Endothelial cell of umbilical vein (primary cell): ENCODE data around the gene CDR2L. TPM values are rescaled to one million over a fixed set of nuclear protein-coding genes. Genes with fewer than 3 reads are reported as not detected.

Experiments
- BruUV-seq: library from RNA; stranded (reverse); fragments of 400-500 nt; replicated peaks from 2 replicates; lab custom pipeline; 2021; lab: Mats Ljungman, UMichigan
- CTCF ChIA-PET: fragments of 300-600, 350-600 bp; sonication (Branson Sonifier 250); formaldehyde crosslinking; loops from one replicate; lab custom pipeline; 2021; ENCODE audit warnings: antibody characterized with exemption, inconsistent platforms; lab: Charles Lee
- POLR2A ChIA-PET: fragments of 300-600, 350-600 bp; sonication (Branson Sonifier 250); formaldehyde crosslinking; loops from one replicate; lab custom pipeline; 2021; ENCODE audit warnings: antibody characterized with exemption, inconsistent platforms; lab: Charles Lee
- DNase-seq: peaks from one replicate; pipeline ENCODE4 v3.0.0-alpha.2; 2011; ENCODE audit warnings: low read depth, low spot score
- FAIRE-seq: peaks from 2 replicates; lab custom pipeline; 2011; peaks lifted over from hg19 to GRCh38; lab: Jason Lieb, UNC
- H2AFZ ChIP-seq: 2 replicates; pipeline ENCODE4 v1.6.0; 2012; ENCODE audit warnings: low read depth, low read length, control low read depth, inconsistent platforms
- H3K27ac ChIP-seq: 2 replicates; pipeline ENCODE4 v1.5.1; 2011; ENCODE audit warnings: low read depth, mild to moderate bottlenecking, control low read depth, low read length, moderate library complexity; ENCODE audit not compliant: insufficient read depth
- H3K27me3 ChIP-seq, 2 experiments: 2 replicates each; pipeline versions ENCODE4 v1.6.0 to v1.6.1; 2011; ENCODE audit warnings: low read length in 2 of 2, mixed read lengths in 1 of 2; ENCODE audit not compliant: control insufficient read depth in 2 of 2, insufficient read depth in 2 of 2
- H3K36me3 ChIP-seq, 2 experiments: 2 replicates in 1 of 2; 3 replicates in 1 of 2; pipeline ENCODE4 v1.5.1; 2011; ENCODE audit warnings: low read length in 2 of 2, mild to moderate bottlenecking in 1 of 2, moderate library complexity in 1 of 2; ENCODE audit not compliant: control insufficient read depth in 2 of 2, insufficient read depth in 2 of 2; ENCODE audit errors: extremely low read depth in 1 of 2
- H3K4me1 ChIP-seq: 3 replicates; pipeline ENCODE4 v1.5.1; 2011; ENCODE audit warnings: mild to moderate bottlenecking, low read length; ENCODE audit not compliant: control insufficient read depth, insufficient read depth; ENCODE audit errors: extremely low read depth
- H3K4me2 ChIP-seq: 2 replicates; pipeline ENCODE4 v1.6.1; 2011; ENCODE audit warnings: low read length, control low read depth, mixed read lengths; ENCODE audit not compliant: insufficient read depth
- H3K4me3 ChIP-seq, 3 experiments: fragments of 200-600 bp in 1 of 3; sonication (generic), shearing (Covaris generic) in 1 of 3; replicated peaks in 1 of 3; 2 replicates each; pipeline ENCODE4 v1.5.1; 2011 to 2016; ENCODE audit warnings: control low read depth in 3 of 3, low read length in 3 of 3, mild to moderate bottlenecking in 2 of 3, inconsistent platforms in 1 of 3, low read depth in 1 of 3, moderate library complexity in 1 of 3; ENCODE audit not compliant: insufficient read depth in 1 of 3
- H3K79me2 ChIP-seq: 2 replicates; pipeline ENCODE4 v1.6.0; 2012; ENCODE audit warnings: low read length, inconsistent platforms; ENCODE audit not compliant: control insufficient read depth, insufficient read depth
- H3K9ac ChIP-seq: replicated peaks from 2 replicates; pipeline ENCODE3; 2011; ENCODE audit warnings: low read length, control low read depth; ENCODE audit not compliant: insufficient read depth; ENCODE audit errors: extremely low read depth
- H3K9me1 ChIP-seq: replicated peaks from 3 replicates; pipeline ENCODE4 v1.6.0; 2011; ENCODE audit warnings: mild to moderate bottlenecking, low read length; ENCODE audit not compliant: control insufficient read depth, insufficient read depth; ENCODE audit errors: extremely low read depth
- H3K9me3 ChIP-seq: replicated peaks from 2 replicates; pipeline ENCODE4 v1.5.1; 2012; ENCODE audit warnings: low read length, inconsistent platforms; ENCODE audit not compliant: control insufficient read depth, insufficient read depth
- H4K20me1 ChIP-seq: replicated peaks from 2 replicates; pipeline ENCODE3; 2011; ENCODE audit warnings: mild to moderate bottlenecking, low read length; ENCODE audit not compliant: control insufficient read depth, insufficient read depth; ENCODE audit errors: extremely low read depth
- CTCF ChIP-seq, 2 donors: IDR thresholded peaks; 1 replicate in 1 of 2; 2 replicates in 1 of 2; pipeline ENCODE4 v1.5.1; 2011; ENCODE audit warnings: low read length in 2 of 2, mild to moderate bottlenecking in 2 of 2, moderate library complexity in 2 of 2, control low read depth in 1 of 2, inconsistent platforms in 1 of 2, low read depth in 1 of 2; ENCODE audit not compliant: insufficient read depth in 1 of 2; ENCODE audit errors: extremely low read depth in 1 of 2
- EZH2 ChIP-seq: IDR thresholded peaks from 2 replicates; pipeline ENCODE4 v1.6.1; 2012; ENCODE audit warnings: borderline replicate concordance, low read depth, mild to moderate bottlenecking, moderate library complexity, low read length, inconsistent platforms; ENCODE audit not compliant: severe bottlenecking
- FOS ChIP-seq: IDR thresholded peaks from 2 replicates; pipeline ENCODE4 v1.6.1; 2011; ENCODE audit warnings: mild to moderate bottlenecking, low read length, moderate library complexity, borderline replicate concordance; ENCODE audit not compliant: insufficient read depth
- GATA2 ChIP-seq: IDR thresholded peaks from 2 replicates; pipeline ENCODE4 v1.7.0; 2011; ENCODE audit warnings: low read depth, mild to moderate bottlenecking, moderate library complexity, mixed read lengths, low read length; ENCODE audit not compliant: insufficient read length, insufficient read depth
- JUN ChIP-seq: IDR thresholded peaks from 2 replicates; pipeline ENCODE4 v1.6.1; 2011; ENCODE audit warnings: borderline replicate concordance, low read depth; ENCODE audit not compliant: insufficient read length, insufficient read depth
- MAX ChIP-seq: IDR thresholded peaks from 2 replicates; pipeline ENCODE4 v1.6.1; 2011; ENCODE audit not compliant: insufficient read depth, insufficient read length
- MYC ChIP-seq: IDR thresholded peaks from one replicate; pipeline ENCODE4 v1.6.1; 2011; ENCODE audit warnings: mild to moderate bottlenecking, low read depth, low read length
- POLR2A ChIP-seq: IDR thresholded peaks from 2 replicates; pipeline ENCODE4 v1.6.1; 2012; ENCODE audit warnings: low read depth, mild to moderate bottlenecking, control low read depth, low read length
- POLR2AphosphoS5 ChIP-seq: IDR thresholded peaks from 2 replicates; pipeline ENCODE4 v1.6.1; 2012; ENCODE audit warnings: low read depth, mild to moderate bottlenecking, control low read depth, low read length, moderate library complexity; ENCODE audit not compliant: insufficient read depth
- dilution Hi-C: fragments of 300-500 bp; cut with MboI; formaldehyde crosslinking; loops from one replicate; pipeline ENCODE4 v1.15.0; 2019; ENCODE audit warnings: low sequenced_read_pairs; ENCODE audit not compliant: extremely low pct_ligation_motif_present
- intact Hi-C: fragments of 100-400 bp; cut with micrococcal nuclease; formaldehyde crosslinking; loops from one replicate; pipeline ENCODE4 v1.10.0; 2022
- polyA plus RNA-seq, 4 experiments: library from polyadenylated mRNA; depleted of rRNA in 3 of 4; stranded (reverse) in 3 of 4; unstranded in 1 of 4; fragments of >200 nt; gene quantifications; 2 replicates each; pipeline versions ENCODE4 v1.2.1 to v1.2.3, GENCODE V29; 2011 to 2012; ENCODE audit warnings: missing spikeins in 1 of 4
- total RNA-seq: library from RNA; stranded (reverse); gene quantifications from 2 replicates; pipeline ENCODE4 v1.2.3, GENCODE V29; 2021

The CDR2L gene
- total and polyA plus RNA-seq, 2 donors (not counting 3 experiments of a cell fraction or from before 2014, with no cell fraction given), result 22.2 to 34.9 TPM

- Histone ChIP-seq H3K4me3 (no peak overlapping the region), H3K27me3 (peaks cover 0 to 2% of the 10 kb centered on the region in 2 experiments), H3K9ac (no peak overlapping the region), H3K9me3 (no peaks in the 10 kb centered on the region), H4K20me1 (no peaks in the 10 kb centered on the region), H2AFZ (no peak overlapping the region), H3K79me2 (no peaks in the 10 kb centered on the region), H3K27ac (no peak overlapping the region), H3K9me1 (no peaks in the 10 kb centered on the region), H3K36me3 (no peaks in the 10 kb centered on the region), H3K4me2 (no peak overlapping the region), H3K4me1 (no peaks in the 10 kb centered on the region)
- DNase-seq, result no peak
- no TSS peak for BruUV-seq
- ChIA-PET POLR2A (no interaction called here), CTCF (interaction anchor here (0.9 to 1.7 kb wide), 4 partner anchors 12 to 256 kb away, joined by 3 to 5 read pairs (median 3); no protein-coding TSS in a partner anchor)
- TF ChIP-seq POLR2AphosphoS5, result no peak
- dilution Hi-C loops (no loop called here), intact Hi-C loops (no loop called here)
- no peak for FAIRE-seq
Measured at GRCh38 chr17:74945543-74945942, 41.9 kb upstream of the CDR2L start.

GRCh38 chr17:74946641-74947040 is 40.8 kb upstream of the CDR2L start:
- peaks cover 0 to 2% of the 10 kb centered on the region in 2 experiments for H3K27me3 ChIP-seq

More at GRCh38 chr17:74946641-74947040, 40.8 kb upstream of the CDR2L start:
- Histone ChIP-seq H3K9me3 (no peaks in the 10 kb centered on the region), H4K20me1 (no peaks in the 10 kb centered on the region), H2AFZ (no peak overlapping the region), H3K9me1 (no peaks in the 10 kb centered on the region), H3K27ac (no peak overlapping the region), H3K79me2 (no peaks in the 10 kb centered on the region), H3K9ac (no peak overlapping the region), H3K36me3 (no peaks in the 10 kb centered on the region), H3K4me1 (no peaks in the 10 kb centered on the region), H3K4me2 (no peak overlapping the region), H3K4me3 (no peak overlapping the region)
- no peak for DNase-seq
- dilution Hi-C loops (no loop called here), intact Hi-C loops (no loop called here)
- ChIA-PET POLR2A (no interaction called here), CTCF (interaction anchor here (1.0 kb wide), 1 partner anchor 23 kb away, joined by 3 read pairs; the partner anchor contains the start of gene OTOP2)
- TF ChIP-seq POLR2AphosphoS5, result no peak
- no peak for TF ChIP-seq FOS
- no peak for TF ChIP-seq POLR2A
- TF ChIP-seq MAX, result no peak
- no peak for TF ChIP-seq EZH2
- TF ChIP-seq JUN, result no peak
- TF ChIP-seq MYC, result no peak
- TF ChIP-seq GATA2, result no peak
- no peak for TF ChIP-seq CTCF (IDR thresholded peaks at IDR 0.05; ENCODE audit: extremely low read depth in 1 of 2, insufficient read depth in 1 of 2, low read depth in 1 of 2, low read length in 2 of 2)
- BruUV-seq, result no TSS peak
- no peak for FAIRE-seq
